Fibroblast of lung (primary cell): Measurements from ENCODE around the gene BTBD2.

Experiments used
- CTCF ChIP-seq, 2 donors: IDR thresholded peaks in 1 of 2; conservative IDR thresholded peaks in 1 of 2; 1 replicate in 1 of 2; 2 replicates in 1 of 2; pipeline ENCODE4 v1.5.1; 2011 to 2012; ENCODE audit warnings: low read length in 2 of 2, control low read depth in 1 of 2, inconsistent platforms in 1 of 2, low read depth in 1 of 2, mild to moderate bottlenecking in 1 of 2
- EZH2 ChIP-seq: IDR thresholded peaks from 2 replicates; pipeline ENCODE4 v1.5.1; 2012; ENCODE audit warnings: low read length, control low read depth, mild to moderate bottlenecking; ENCODE audit errors: missing control alignments

- TF ChIP-seq CTCF (conservative IDR thresholded peaks at IDR 0.05 in 1 of 2, IDR thresholded peaks at IDR 0.05 in 1 of 2; ENCODE audit: low read depth in 1 of 2, low read length in 2 of 2) (no peak), EZH2 (no peak)
These were observed 29.7 kb downstream of the BTBD2 start for GRCh38 chr19:1985588-1986356.
